Esophagus squamous epithelium (tissue), 5 donors: Measurements from ENCODE around the gene ALPK3. TPM values are rescaled to one million over a fixed set of nuclear protein-coding genes. Genes with fewer than 3 reads are reported as not detected.

ENCODE experiments used
- DNase-seq: peaks from one replicate; lab custom pipeline; 2025; lab: John Stamatoyannopoulos, UW
- H3K27ac ChIP-seq, 4 donors: fragments of 200-600 bp; sonication (generic); one replicate each; pipeline ENCODE4 v1.5.1; 2016 to 2019; ENCODE audit warnings: mild to moderate bottlenecking in 1 of 4
- H3K27me3 ChIP-seq, 4 donors: fragments of 200-600 bp; sonication (generic); 1 replicate in 3 of 4; 2 replicates in 1 of 4; pipeline versions ENCODE4 v1.5.1 to v1.6.0; 2017 to 2021; ENCODE audit warnings: antibody characterized with exemption in 1 of 4
- H3K36me3 ChIP-seq, 3 donors: fragments of 200-600 bp; sonication (generic); one replicate each; pipeline ENCODE4 v1.5.1; 2016 to 2019
- H3K4me1 ChIP-seq, 3 donors: fragments of 200-600 bp; sonication (generic); one replicate each; pipeline ENCODE4 v1.5.1; 2017 to 2019
- H3K4me3 ChIP-seq, 4 donors: fragments of 200-600 bp; sonication (generic); 1 replicate in 3 of 4; 2 replicates in 1 of 4; pipeline ENCODE4 v1.5.1; 2016 to 2019; ENCODE audit warnings: mild to moderate bottlenecking in 2 of 4, moderate library complexity in 1 of 4
- H3K9me3 ChIP-seq, 3 donors: fragments of 200-600 bp; sonication (generic); one replicate each; pipeline ENCODE4 v1.5.1; 2016 to 2019
- CTCF ChIP-seq, 6 experiments: fragments of 450-650 bp in 4 of 6; fragments of 200-600 bp in 2 of 6; sonication (generic) in 2 of 6; IDR thresholded peaks; one replicate each; pipeline ENCODE4 v1.5.1; 2016 to 2019; ENCODE audit warnings: antibody characterized with exemption in 6 of 6, mild to moderate bottlenecking in 4 of 6, moderate library complexity in 4 of 6
- POLR2A ChIP-seq, 4 donors: fragments of 450-650 bp; IDR thresholded peaks; one replicate each; pipeline ENCODE4 v1.6.1; 2017; ENCODE audit warnings: antibody characterized with exemption in 4 of 4, mild to moderate bottlenecking in 4 of 4, moderate library complexity in 3 of 4
- WGBS, 2 donors: methylation state at CpG; one replicate each; pipeline ENCODE4 v1.1.5; 2018; 5-methylcytosine and 5-hydroxymethylcytosine counted together
- intact Hi-C: fragments of 100-400 bp; cut with DNase I; formaldehyde crosslinking; loops from one replicate; pipeline ENCODE4 v1.15.0; 2022
- total RNA-seq, 4 donors: library from RNA; depleted of rRNA; stranded (reverse); fragments of >200 nt; gene quantifications; one replicate each; pipeline ENCODE4 v1.1.0, GENCODE V29; 2016
- donor health status: DM: yes; HTN: yes; CAD: no.

Gene ALPK3
- total RNA-seq, 4 donors from 2014 or later: 1.8 to 4.2 (median 2.7) TPM

- 49% methylated on average over 4 of the region's 4 CpGs for WGBS, 2 donors
Observed at GRCh38 chr15:84898761-84899160, 81.6 kb downstream of the ALPK3 start.

GRCh38 chr15:84899750-84900149 is 82.6 kb downstream of the ALPK3 start:
- Histone ChIP-seq H3K36me3 (no peaks in the 10 kb centered on the region), H3K27ac (no peak overlapping the region), H3K4me1 (peaks cover 0 to 10% (median 0%) of the 10 kb centered on the region in 3 donors), H3K4me3 (no peak overlapping the region), H3K27me3 (no peaks in the 10 kb centered on the region), H3K9me3 (no peaks in the 10 kb centered on the region)
- 89 to 94% methylated on average over 7 of the region's 7 CpGs for WGBS, 2 donors
- intact Hi-C loops: no loop called here
- TF ChIP-seq POLR2A (IDR thresholded peaks at IDR 0.05) (no peak), CTCF (IDR thresholded peaks at IDR 0.05) (no peak)
- no peak for DNase-seq

More at GRCh38 chr15:84898761-84899160, 81.6 kb downstream of the ALPK3 start:
- Histone ChIP-seq H3K4me3 (no peak overlapping the region), H3K27ac (no peak overlapping the region), H3K27me3 (no peaks in the 10 kb centered on the region), H3K36me3 (no peaks in the 10 kb centered on the region), H3K9me3 (no peaks in the 10 kb centered on the region), H3K4me1 (peaks cover 0 to 5% (median 0%) of the 10 kb centered on the region in 3 donors)
- TF ChIP-seq POLR2A (IDR thresholded peaks at IDR 0.05) (no peak), CTCF (IDR thresholded peaks at IDR 0.05) (no peak)
- no peak for DNase-seq
- intact Hi-C loops: no loop called here

- H3K4me3 ChIP-seq: no peak overlapping the region
- no peak overlapping the region for H3K27ac ChIP-seq
- intact Hi-C loops: no loop called here
- H3K27me3 ChIP-seq: no peaks in the 10 kb centered on the region
- H3K4me1 ChIP-seq: peaks cover 0 to 17% (median 5%) of the 10 kb centered on the region in 3 donors
- no peak for TF ChIP-seq CTCF (IDR thresholded peaks at IDR 0.05)
- TF ChIP-seq POLR2A (IDR thresholded peaks at IDR 0.05): no peak
- 93 to 98% methylated on average over 2 of the region's 2 CpGs for WGBS, 2 donors
- no peak for DNase-seq
- no peaks in the 10 kb centered on the region for H3K36me3 ChIP-seq
- H3K9me3 ChIP-seq: no peaks in the 10 kb centered on the region
Observed at GRCh38 chr15:84901540-84901939, 84.4 kb downstream of the ALPK3 start.

- H3K27ac ChIP-seq: no peak overlapping the region
- intact Hi-C loops: no loop called here
Observed at GRCh38 chr15:84903751-84904150, 86.6 kb downstream of the ALPK3 start.

GRCh38 chr15:84904419-84904818 is 87.3 kb downstream of the ALPK3 start:
- intact Hi-C loops: no loop called here
- DNase-seq: no peak
- Histone ChIP-seq H3K36me3 (no peaks in the 10 kb centered on the region), H3K9me3 (no peaks in the 10 kb centered on the region), H3K4me1 (peaks cover 0 to 21% (median 5%) of the 10 kb centered on the region in 3 donors), H3K27me3 (no peaks in the 10 kb centered on the region), H3K27ac (no peak overlapping the region), H3K4me3 (no peak overlapping the region)
- TF ChIP-seq POLR2A (IDR thresholded peaks at IDR 0.05) (no peak), CTCF (IDR thresholded peaks at IDR 0.05) (no peak)
- 81% methylated on average over 2 of the region's 2 CpGs; no CpG with 5 or more reads in 1 of the 2 donors for WGBS, 2 donors

More at GRCh38 chr15:84903751-84904150, 86.6 kb downstream of the ALPK3 start:
- peaks cover 0 to 21% (median 5%) of the 10 kb centered on the region in 3 donors for H3K4me1 ChIP-seq
- TF ChIP-seq CTCF (IDR thresholded peaks at IDR 0.05): no peak
- WGBS, 2 donors: 88 to 92% methylated on average over 2 of the region's 2 CpGs
- DNase-seq: no peak
- no peaks in the 10 kb centered on the region for H3K36me3 ChIP-seq
- H3K4me3 ChIP-seq: no peak overlapping the region
- no peaks in the 10 kb centered on the region for H3K27me3 ChIP-seq
- H3K9me3 ChIP-seq: no peaks in the 10 kb centered on the region
